ENCODE results near the gene COL20A1.

COL20A1 gene

GRCh38 chr20:63366390-63367365 is 73.7 kb downstream of the COL20A1 start:
- POLR2A ChIA-PET = no interaction called here
- no peaks in the 10 kb centered on the region for H3K4me1 ChIP-seq (ENCODE audit: control insufficient read depth, insufficient read depth, low read length)
- no peaks in the 10 kb centered on the region for H3K36me3 ChIP-seq (ENCODE audit: control insufficient read depth in 2 of 2, insufficient read depth in 1 of 2, low read length in 2 of 2)
- H3K9me3 ChIP-seq (ENCODE audit: control insufficient read depth, insufficient read depth, low read depth, low read length) = no peaks in the 10 kb centered on the region
- CTCF ChIA-PET = interaction anchor here (1.0 kb wide), 1 partner anchor 15 kb away, joined by 3 read pairs; no protein-coding TSS in a partner anchor
- no peak overlapping the region for H3K27ac ChIP-seq (ENCODE audit: extremely low read depth, low read depth, low read length)
- no peak overlapping the region for H3K4me3 ChIP-seq (ENCODE audit: low read depth, low read length)
- 0 out of 2 replicates have a peak, but pooled peaks have one; percentile 23 for TF ChIP-seq SP2 (tag by site-specific recombination; IDR thresholded peaks at IDR 0.05)
- no peak for TF ChIP-seq ZNF114 (tag by site-specific recombination; IDR thresholded peaks at IDR 0.05)
- no peak for TF ChIP-seq ZNF670 (tag by site-specific recombination; IDR thresholded peaks at IDR 0.05; ENCODE audit: low read depth)
- no peak for TF ChIP-seq ZNF121 (tag by site-specific recombination; IDR thresholded peaks at IDR 0.05)
- no peak for TF ChIP-seq TSHZ1 (tag by site-specific recombination; IDR thresholded peaks at IDR 0.05; ENCODE audit: borderline replicate concordance)
- TF ChIP-seq PBX3 (CRISPR knock-in tag; IDR thresholded peaks at IDR 0.05) = no peak
- no peak for TF ChIP-seq ZNF366 (tag by site-specific recombination; conservative IDR thresholded peaks at IDR 0.05)
- no peak for TF ChIP-seq ZNF610 (tag by site-specific recombination; IDR thresholded peaks at IDR 0.05; ENCODE audit: borderline replicate concordance)
- TF ChIP-seq ZNF354C (tag by site-specific recombination; IDR thresholded peaks at IDR 0.05; ENCODE audit: borderline replicate concordance, low read depth) = no peak
- TF ChIP-seq KLF16 (tag by site-specific recombination; IDR thresholded peaks at IDR 0.05) = no peak
- TF ChIP-seq ZNF280C (tag by site-specific recombination; IDR thresholded peaks at IDR 0.05) = no peak
- TF ChIP-seq ZNF391 (tag by site-specific recombination; IDR thresholded peaks at IDR 0.05; ENCODE audit: borderline replicate concordance, low read depth) = no peak
- TF ChIP-seq ZNF19 (tag by site-specific recombination; IDR thresholded peaks at IDR 0.05; ENCODE audit: low read depth) = no peak
- TF ChIP-seq ZNF184 (tag by site-specific recombination; IDR thresholded peaks at IDR 0.05) = no peak
- no peak for TF ChIP-seq SETDB1 (IDR thresholded peaks at IDR 0.05; ENCODE audit: insufficient read length, low read length)
- TF ChIP-seq ZNF426 (tag by site-specific recombination; IDR thresholded peaks at IDR 0.05) = no peak
- no peak for TF ChIP-seq ZNF311 (tag by site-specific recombination; IDR thresholded peaks at IDR 0.05; ENCODE audit: borderline replicate concordance)
- TF ChIP-seq ZNF223 (tag by site-specific recombination; IDR thresholded peaks at IDR 0.05) = no peak
- TF ChIP-seq ZNF561 (tag by site-specific recombination; IDR thresholded peaks at IDR 0.05; ENCODE audit: borderline replicate concordance) = no peak
- TF ChIP-seq ZNF555 (tag by site-specific recombination; conservative IDR thresholded peaks at IDR 0.05) = no peak
- no peak for TF ChIP-seq HOXD13 (CRISPR knock-in tag; IDR thresholded peaks at IDR 0.05; ENCODE audit: borderline replicate concordance)
- TF ChIP-seq ZNF175 (tag by site-specific recombination; IDR thresholded peaks at IDR 0.05) = no peak
- no peak for TF ChIP-seq ZNF585B (tag by site-specific recombination; IDR thresholded peaks at IDR 0.05)
- TF ChIP-seq ZNF155 (tag by site-specific recombination; IDR thresholded peaks at IDR 0.05) = no peak
- no peak for TF ChIP-seq ZNF704 (tag by site-specific recombination; IDR thresholded peaks at IDR 0.05)
- no peak for TF ChIP-seq ZNF658 (tag by site-specific recombination; IDR thresholded peaks at IDR 0.05)
- no peak for TF ChIP-seq ZSCAN4 (tag by site-specific recombination; IDR thresholded peaks at IDR 0.05)
- peak; percentile 62; the same call in 1 of the 2 replicates for TF ChIP-seq BCL11B (tag by site-specific recombination; IDR thresholded peaks at IDR 0.05; ENCODE audit: low read depth)
- 0 out of 2 replicates have a peak, but pooled peaks have one; percentile 31 for TF ChIP-seq BCL11A (tag by site-specific recombination; IDR thresholded peaks at IDR 0.05; ENCODE audit: low read depth)

Data from HEK293 (cell line).